ENCODE results near the gene DPH5. TPM values are rescaled to one million over a fixed set of nuclear protein-coding genes. Genes with fewer than 3 reads are reported as not detected.

The DPH5 gene
- total and polyA plus RNA-seq, 10 of the 15 experiments (the other 5 are each of a cell fraction or from before 2014, with no cell fraction given), result 44.1 to 95.7 (median 66.4) TPM

DNA sequence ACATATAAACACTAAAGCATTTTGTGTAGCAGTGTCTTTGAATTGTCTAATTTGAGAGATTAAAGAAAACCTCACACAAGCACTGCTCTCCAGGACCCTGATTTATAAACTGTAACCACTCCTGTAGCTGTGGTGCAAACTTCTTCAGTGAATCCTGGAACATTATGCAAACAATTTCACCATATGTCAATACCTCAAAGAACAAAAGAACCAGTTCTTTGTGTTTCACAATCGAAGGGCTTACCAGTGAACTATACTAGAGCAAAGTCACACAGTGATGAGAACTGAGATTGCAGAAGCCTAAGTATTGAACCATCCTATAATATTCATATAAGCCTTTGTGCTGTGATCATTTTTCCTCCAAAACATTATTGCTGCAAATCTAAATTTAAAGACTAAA is 21.5 kb downstream of the DPH5 start:
- CTCF ChIA-PET, result interaction anchor here (0.9 to 1.6 kb wide), 4 partner anchors 9 to 234 kb away, joined by 3 read pairs; no protein-coding TSS in a partner anchor
- Histone ChIP-seq H3K4me1 (ENCODE audit: control insufficient read depth, insufficient read depth, low read length) (peaks cover 11% of the 10 kb centered on the region; the same call in 1 of the 2 replicates), H3K9me3 (replicated peaks; ENCODE audit: control insufficient read depth, insufficient read depth, low read length) (no peaks in the 10 kb centered on the region; the same call in 2 of the 3 replicates), H4K20me1 (ENCODE audit: control insufficient read depth, insufficient read depth) (no peaks in the 10 kb centered on the region), H3K27ac (ENCODE audit: control insufficient read depth, insufficient read depth) (no peak overlapping the region), H3K27me3 (replicated peaks in 1 of 2; ENCODE audit: control insufficient read depth in 2 of 2, insufficient read depth in 2 of 2, low read length in 1 of 2) (no peaks in the 10 kb centered on the region), H3K36me3 (ENCODE audit: control insufficient read depth in 2 of 2, insufficient read depth in 2 of 2, low read length in 1 of 2) (0 out of 4 replicates have a peak, but pooled peaks cover 0 to 2% of the 10 kb centered on the region in 2 experiments), H3K4me3 (no peak overlapping the region), H3K4me2 (ENCODE audit: control insufficient read depth, insufficient read depth) (no peak overlapping the region), H2AFZ (ENCODE audit: control insufficient read depth, low read depth, low read length) (no peak overlapping the region), H3K79me2 (ENCODE audit: control insufficient read depth, insufficient read depth, low read length) (no peaks in the 10 kb centered on the region), H3K9ac (ENCODE audit: control insufficient read depth, insufficient read depth, low read length) (no peak overlapping the region)
- TF ChIP-seq, protein P1, sequence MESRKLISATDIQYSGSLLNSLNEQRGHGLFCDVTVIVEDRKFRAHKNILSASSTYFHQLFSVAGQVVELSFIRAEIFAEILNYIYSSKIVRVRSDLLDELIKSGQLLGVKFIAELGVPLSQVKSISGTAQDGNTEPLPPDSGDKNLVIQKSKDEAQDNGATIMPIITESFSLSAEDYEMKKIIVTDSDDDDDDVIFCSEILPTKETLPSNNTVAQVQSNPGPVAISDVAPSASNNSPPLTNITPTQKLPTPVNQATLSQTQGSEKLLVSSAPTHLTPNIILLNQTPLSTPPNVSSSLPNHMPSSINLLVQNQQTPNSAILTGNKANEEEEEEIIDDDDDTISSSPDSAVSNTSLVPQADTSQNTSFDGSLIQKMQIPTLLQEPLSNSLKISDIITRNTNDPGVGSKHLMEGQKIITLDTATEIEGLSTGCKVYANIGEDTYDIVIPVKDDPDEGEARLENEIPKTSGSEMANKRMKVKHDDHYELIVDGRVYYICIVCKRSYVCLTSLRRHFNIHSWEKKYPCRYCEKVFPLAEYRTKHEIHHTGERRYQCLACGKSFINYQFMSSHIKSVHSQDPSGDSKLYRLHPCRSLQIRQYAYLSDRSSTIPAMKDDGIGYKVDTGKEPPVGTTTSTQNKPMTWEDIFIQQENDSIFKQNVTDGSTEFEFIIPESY (IDR thresholded peaks at IDR 0.05), result no peak
- TF ChIP-seq, protein P2, sequence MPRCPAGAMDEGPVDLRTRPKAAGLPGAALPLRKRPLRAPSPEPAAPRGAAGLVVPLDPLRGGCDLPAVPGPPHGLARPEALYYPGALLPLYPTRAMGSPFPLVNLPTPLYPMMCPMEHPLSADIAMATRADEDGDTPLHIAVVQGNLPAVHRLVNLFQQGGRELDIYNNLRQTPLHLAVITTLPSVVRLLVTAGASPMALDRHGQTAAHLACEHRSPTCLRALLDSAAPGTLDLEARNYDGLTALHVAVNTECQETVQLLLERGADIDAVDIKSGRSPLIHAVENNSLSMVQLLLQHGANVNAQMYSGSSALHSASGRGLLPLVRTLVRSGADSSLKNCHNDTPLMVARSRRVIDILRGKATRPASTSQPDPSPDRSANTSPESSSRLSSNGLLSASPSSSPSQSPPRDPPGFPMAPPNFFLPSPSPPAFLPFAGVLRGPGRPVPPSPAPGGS (IDR thresholded peaks at IDR 0.05; ENCODE audit: borderline replicate concordance, insufficient read depth, low read depth, low read length, poor library complexity, severe bottlenecking), result no peak
- TF ChIP-seq BMI1 (IDR thresholded peaks at IDR 0.05; ENCODE audit: borderline replicate concordance) (no peak), IKZF1 (conservative IDR thresholded peaks at IDR 0.05) (no peak), NR2C1 (IDR thresholded peaks at IDR 0.05) (no peak), NFYA (IDR thresholded peaks at IDR 0.05; ENCODE audit: borderline replicate concordance, low read depth, low read length) (no peak), ZNF274 (IDR thresholded peaks at IDR 0.05; ENCODE audit: insufficient read depth, insufficient read length) (no peak), POLR2A (IDR thresholded peaks at IDR 0.05; ENCODE audit: low read depth, low read length) (no peak), CBFB (IDR thresholded peaks at IDR 0.05; ENCODE audit: low read depth) (no peak)
- TF ChIP-seq, protein P3, sequence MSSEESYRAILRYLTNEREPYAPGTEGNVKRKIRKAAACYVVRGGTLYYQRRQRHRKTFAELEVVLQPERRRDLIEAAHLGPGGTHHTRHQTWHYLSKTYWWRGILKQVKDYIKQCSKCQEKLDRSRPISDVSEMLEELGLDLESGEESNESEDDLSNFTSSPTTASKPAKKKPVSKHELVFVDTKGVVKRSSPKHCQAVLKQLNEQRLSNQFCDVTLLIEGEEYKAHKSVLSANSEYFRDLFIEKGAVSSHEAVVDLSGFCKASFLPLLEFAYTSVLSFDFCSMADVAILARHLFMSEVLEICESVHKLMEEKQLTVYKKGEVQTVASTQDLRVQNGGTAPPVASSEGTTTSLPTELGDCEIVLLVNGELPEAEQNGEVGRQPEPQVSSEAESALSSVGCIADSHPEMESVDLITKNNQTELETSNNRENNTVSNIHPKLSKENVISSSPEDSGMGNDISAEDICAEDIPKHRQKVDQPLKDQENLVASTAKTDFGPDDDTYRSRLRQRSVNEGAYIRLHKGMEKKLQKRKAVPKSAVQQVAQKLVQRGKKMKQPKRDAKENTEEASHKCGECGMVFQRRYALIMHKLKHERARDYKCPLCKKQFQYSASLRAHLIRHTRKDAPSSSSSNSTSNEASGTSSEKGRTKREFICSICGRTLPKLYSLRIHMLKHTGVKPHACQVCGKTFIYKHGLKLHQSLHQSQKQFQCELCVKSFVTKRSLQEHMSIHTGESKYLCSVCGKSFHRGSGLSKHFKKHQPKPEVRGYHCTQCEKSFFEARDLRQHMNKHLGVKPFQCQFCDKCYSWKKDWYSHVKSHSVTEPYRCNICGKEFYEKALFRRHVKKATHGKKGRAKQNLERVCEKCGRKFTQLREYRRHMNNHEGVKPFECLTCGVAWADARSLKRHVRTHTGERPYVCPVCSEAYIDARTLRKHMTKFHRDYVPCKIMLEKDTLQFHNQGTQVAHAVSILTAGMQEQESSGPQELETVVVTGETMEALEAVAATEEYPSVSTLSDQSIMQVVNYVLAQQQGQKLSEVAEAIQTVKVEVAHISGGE (CRISPR knock-in tag; IDR thresholded peaks at IDR 0.05), result no peak
- TF ChIP-seq, protein P4, sequence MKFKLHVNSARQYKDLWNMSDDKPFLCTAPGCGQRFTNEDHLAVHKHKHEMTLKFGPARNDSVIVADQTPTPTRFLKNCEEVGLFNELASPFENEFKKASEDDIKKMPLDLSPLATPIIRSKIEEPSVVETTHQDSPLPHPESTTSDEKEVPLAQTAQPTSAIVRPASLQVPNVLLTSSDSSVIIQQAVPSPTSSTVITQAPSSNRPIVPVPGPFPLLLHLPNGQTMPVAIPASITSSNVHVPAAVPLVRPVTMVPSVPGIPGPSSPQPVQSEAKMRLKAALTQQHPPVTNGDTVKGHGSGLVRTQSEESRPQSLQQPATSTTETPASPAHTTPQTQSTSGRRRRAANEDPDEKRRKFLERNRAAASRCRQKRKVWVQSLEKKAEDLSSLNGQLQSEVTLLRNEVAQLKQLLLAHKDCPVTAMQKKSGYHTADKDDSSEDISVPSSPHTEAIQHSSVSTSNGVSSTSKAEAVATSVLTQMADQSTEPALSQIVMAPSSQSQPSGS (IDR thresholded peaks at IDR 0.05; ENCODE audit: low read length), result no peak
- POLR2A ChIA-PET, result no interaction called here
- WGBS (ENCODE audit: insufficient coverage, insufficient replicate concordance, low lambda C conversion rate, missing lambda C conversion rate), result 79% methylated on average over 1 of the region's 1 CpG
- SMC1A ChIA-PET (ENCODE audit: uncharacterized antibody, unreplicated experiment), result interaction anchor here (1.3 to 2.5 kb wide), 3 partner anchors 9 to 17 kb away, joined by 3 to 8 read pairs (median 6); no protein-coding TSS in a partner anchor
- DNase-seq (ENCODE audit: low read depth, low spot score) (no peak), ATAC-seq (peak; percentile 50), FAIRE-seq (peak; percentile 7)
- intact Hi-C loops (cut with micrococcal nuclease; ENCODE audit: unreplicated experiment), result no loop called here
- RAD21 ChIA-PET (ENCODE audit: unreplicated experiment), result interaction anchor here (1.2 kb wide), 1 partner anchor 16 kb away, joined by 3 read pairs; no protein-coding TSS in a partner anchor
- BruUV-seq (replicated peaks), result no TSS peak
- in situ Hi-C loops (cut with MboI), result no loop called here

Data from GM12878 (cell line).